ENCODE measurements around the gene PRPSAP1.

Gene PRPSAP1

GRCh38 chr17:76264755-76265623 lies 88.7 kb downstream of the PRPSAP1 start, which contains the start of gene UBALD2:
Gene UBALD2 (plus strand): TSS chr17:76265348. CDS start chr17:76265506, 158 bp downstream.
- H3K14ac ChIP-seq (ENCODE audit: low read length): no peak within 1 kb of the TSS
- peaks cover 11% of the 10 kb centered on the region for H3K79me1 ChIP-seq (ENCODE audit: low read depth, low read length)
- no peak within 1 kb of the TSS for H4K91ac ChIP-seq (ENCODE audit: low read depth, low read length, poor library complexity)
- peak within 1 kb of the TSS; percentile 61 for H2AFZ ChIP-seq (ENCODE audit: low read length)
- no peak within 1 kb of the TSS for H2BK15ac ChIP-seq (ENCODE audit: low read length)
- H3K4ac ChIP-seq (ENCODE audit: low read length): no peak within 1 kb of the TSS
- DNase-seq (ENCODE audit: low spot score): peak; percentile 94
- H3K9ac ChIP-seq (ENCODE audit: low read depth, low read length, poor library complexity): peak within 1 kb of the TSS; percentile 93
- no peak within 1 kb of the TSS for H2BK12ac ChIP-seq (ENCODE audit: low read length)
- H2AK5ac ChIP-seq (ENCODE audit: low read depth, low read length): peak within 1 kb of the TSS; percentile 73
- H3K36me3 ChIP-seq (replicated peaks in 1 of 2; ENCODE audit: control insufficient read depth in 2 of 2, insufficient read depth in 2 of 2, low read length in 2 of 2): peaks cover 4 to 37% of the 10 kb centered on the region in 2 donors
- peak within 1 kb of the TSS; percentile 94 for H3K18ac ChIP-seq (ENCODE audit: low read length)
- no peaks in the 10 kb centered on the region for H3K27me3 ChIP-seq (ENCODE audit: control insufficient read depth in 3 of 3, insufficient read depth in 3 of 3, low read depth in 1 of 3, low read length in 3 of 3)
- WGBS, 2 donors (ENCODE audit: extremely low coverage in 2 of 2, insufficient read length in 2 of 2, insufficient replicate concordance in 1 of 2): no CpG with 5 or more reads among the region's 94 CpGs
- H3K4me3 ChIP-seq (ENCODE audit: low read length in 2 of 2): peak within 1 kb of the TSS; percentile 70 to 98
- H2BK120ac ChIP-seq (ENCODE audit: low read depth, low read length): no peak within 1 kb of the TSS
- peak within 1 kb of the TSS; percentile 1 for H2BK5ac ChIP-seq (ENCODE audit: low read length)
- peak within 1 kb of the TSS; percentile 52 for H3K4me2 ChIP-seq (ENCODE audit: insufficient read depth, low read length, poor library complexity, severe bottlenecking)
- H4K8ac ChIP-seq (ENCODE audit: low read depth, low read length): no peak within 1 kb of the TSS
- peak within 1 kb of the TSS; percentile 60 for H3K23ac ChIP-seq (ENCODE audit: low read depth, low read length, poor library complexity)
- H3K27ac ChIP-seq (replicated peaks; ENCODE audit: low read length): no peak within 1 kb of the TSS
- peaks cover 0 to 1% of the 10 kb centered on the region in 2 donors for H3K9me3 ChIP-seq (replicated peaks in 1 of 2; ENCODE audit: control insufficient read depth in 2 of 2, insufficient read depth in 1 of 2, low read depth in 1 of 2, low read length in 2 of 2)
- peaks cover 18 to 36% of the 10 kb centered on the region in 2 donors for H3K4me1 ChIP-seq (ENCODE audit: control insufficient read depth in 2 of 2, insufficient read depth in 1 of 2, low read depth in 1 of 2, low read length in 2 of 2)

GRCh38 chr17:76264425-76264754 lies 89.3 kb downstream of the PRPSAP1 start:
- peaks cover 7% of the 10 kb centered on the region for H3K79me1 ChIP-seq (ENCODE audit: low read depth, low read length)
- H2BK15ac ChIP-seq (ENCODE audit: low read length): no peak overlapping the region
- H3K36me3 ChIP-seq (replicated peaks in 1 of 2; ENCODE audit: control insufficient read depth in 2 of 2, insufficient read depth in 2 of 2, low read length in 2 of 2): peaks cover 4 to 31% of the 10 kb centered on the region in 2 donors
- H3K27me3 ChIP-seq (ENCODE audit: control insufficient read depth in 3 of 3, insufficient read depth in 3 of 3, low read depth in 1 of 3, low read length in 3 of 3): no peaks in the 10 kb centered on the region
- no peak overlapping the region for H3K4ac ChIP-seq (ENCODE audit: low read length)
- no peak overlapping the region for H2AK5ac ChIP-seq (ENCODE audit: low read depth, low read length)
- no peak overlapping the region for H4K8ac ChIP-seq (ENCODE audit: low read depth, low read length)
- H3K23ac ChIP-seq (ENCODE audit: low read depth, low read length, poor library complexity): no peak overlapping the region
- H3K18ac ChIP-seq (ENCODE audit: low read length): no peak overlapping the region
- H3K9ac ChIP-seq (ENCODE audit: low read depth, low read length, poor library complexity): no peak overlapping the region
- H2BK120ac ChIP-seq (ENCODE audit: low read depth, low read length): no peak overlapping the region
- H3K9me3 ChIP-seq (replicated peaks in 1 of 2; ENCODE audit: control insufficient read depth in 2 of 2, insufficient read depth in 1 of 2, low read depth in 1 of 2, low read length in 2 of 2): no peaks in the 10 kb centered on the region
- no peak overlapping the region for H2BK5ac ChIP-seq (ENCODE audit: low read length)
- no peak overlapping the region for H2AFZ ChIP-seq (ENCODE audit: low read length)
- peaks cover 17 to 42% of the 10 kb centered on the region in 2 donors for H3K4me1 ChIP-seq (ENCODE audit: control insufficient read depth in 2 of 2, insufficient read depth in 1 of 2, low read depth in 1 of 2, low read length in 2 of 2)
- H3K4me2 ChIP-seq (ENCODE audit: insufficient read depth, low read length, poor library complexity, severe bottlenecking): no peak overlapping the region
- H4K91ac ChIP-seq (ENCODE audit: low read depth, low read length, poor library complexity): no peak overlapping the region
- H2BK12ac ChIP-seq (ENCODE audit: low read length): no peak overlapping the region
- no peak overlapping the region for H3K4me3 ChIP-seq (ENCODE audit: low read length in 2 of 2)
- H3K14ac ChIP-seq (ENCODE audit: low read length): no peak overlapping the region
- no CpG with 5 or more reads among the region's 9 CpGs for WGBS, 2 donors (ENCODE audit: extremely low coverage in 2 of 2, insufficient read length in 2 of 2, insufficient replicate concordance in 1 of 2)
- no peak for DNase-seq (ENCODE audit: low spot score)
- no peak overlapping the region for H3K27ac ChIP-seq (replicated peaks; ENCODE audit: low read length)

- no peak overlapping the region for H3K14ac ChIP-seq (ENCODE audit: low read length)
- no peak overlapping the region for H2BK15ac ChIP-seq (ENCODE audit: low read length)
- H3K18ac ChIP-seq (ENCODE audit: low read length): no peak overlapping the region
- H3K4me2 ChIP-seq (ENCODE audit: insufficient read depth, low read length, poor library complexity, severe bottlenecking): no peak overlapping the region
- no CpG with 5 or more reads among the region's 5 CpGs for WGBS, 2 donors (ENCODE audit: extremely low coverage in 2 of 2, insufficient read length in 2 of 2, insufficient replicate concordance in 1 of 2)
- H3K27ac ChIP-seq (replicated peaks; ENCODE audit: low read length): no peak overlapping the region
- no peak overlapping the region for H3K9ac ChIP-seq (ENCODE audit: low read depth, low read length, poor library complexity)
- H3K27me3 ChIP-seq (ENCODE audit: control insufficient read depth in 3 of 3, insufficient read depth in 3 of 3, low read depth in 1 of 3, low read length in 3 of 3): no peaks in the 10 kb centered on the region
- H3K36me3 ChIP-seq (replicated peaks in 1 of 2; ENCODE audit: control insufficient read depth in 2 of 2, insufficient read depth in 2 of 2, low read length in 2 of 2): peaks cover 0 to 26% of the 10 kb centered on the region in 2 donors
- H2BK12ac ChIP-seq (ENCODE audit: low read length): no peak overlapping the region
- H3K4me3 ChIP-seq (ENCODE audit: low read length in 2 of 2): no peak overlapping the region
- DNase-seq (ENCODE audit: low spot score): no peak
- peaks cover 5% of the 10 kb centered on the region for H3K79me1 ChIP-seq (ENCODE audit: low read depth, low read length)
- no peak overlapping the region for H2AK5ac ChIP-seq (ENCODE audit: low read depth, low read length)
- no peak overlapping the region for H2AFZ ChIP-seq (ENCODE audit: low read length)
- no peak overlapping the region for H3K4ac ChIP-seq (ENCODE audit: low read length)
- no peak overlapping the region for H2BK120ac ChIP-seq (ENCODE audit: low read depth, low read length)
- no peak overlapping the region for H3K23ac ChIP-seq (ENCODE audit: low read depth, low read length, poor library complexity)
- H4K91ac ChIP-seq (ENCODE audit: low read depth, low read length, poor library complexity): no peak overlapping the region
- H3K4me1 ChIP-seq (ENCODE audit: control insufficient read depth in 2 of 2, insufficient read depth in 1 of 2, low read depth in 1 of 2, low read length in 2 of 2): peaks cover 19 to 45% of the 10 kb centered on the region in 2 donors
- H2BK5ac ChIP-seq (ENCODE audit: low read length): no peak overlapping the region
- no peaks in the 10 kb centered on the region for H3K9me3 ChIP-seq (replicated peaks in 1 of 2; ENCODE audit: control insufficient read depth in 2 of 2, insufficient read depth in 1 of 2, low read depth in 1 of 2, low read length in 2 of 2)
- no peak overlapping the region for H4K8ac ChIP-seq (ENCODE audit: low read depth, low read length)
These were observed 89.8 kb downstream of the PRPSAP1 start for GRCh38 chr17:76263896-76264295.

DNA sequence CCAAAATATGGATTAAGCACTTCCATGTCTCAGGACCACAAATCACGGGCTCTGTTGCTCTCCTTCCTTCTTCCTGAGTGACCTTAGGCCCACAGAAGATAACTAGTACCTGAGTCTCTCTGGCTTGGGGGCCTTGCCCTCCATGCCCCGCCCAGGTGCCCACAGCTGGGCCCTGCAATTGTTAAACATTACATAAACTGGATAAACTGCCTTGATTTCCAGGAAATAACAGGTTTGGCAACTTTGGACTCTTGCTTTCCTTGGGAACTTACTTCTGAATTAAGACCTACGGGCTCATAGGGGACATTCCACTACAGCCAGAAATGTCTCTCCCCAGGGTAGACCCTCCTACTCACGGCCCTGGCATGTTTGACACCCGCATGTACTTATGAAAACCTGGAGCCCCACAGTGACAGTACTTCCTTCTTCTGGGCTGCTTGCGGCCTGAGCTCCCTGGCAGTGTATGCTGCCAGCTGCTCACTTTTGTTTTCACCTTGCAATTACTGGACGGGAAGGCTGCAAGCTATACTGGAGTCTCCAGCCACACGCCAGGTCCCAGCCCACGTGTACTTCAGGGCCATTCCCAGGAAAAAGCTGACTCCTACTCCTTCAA lies 90.9 kb downstream of the PRPSAP1 start:
- Histone ChIP-seq H3K27me3 (ENCODE audit: control insufficient read depth in 3 of 3, insufficient read depth in 3 of 3, low read depth in 1 of 3, low read length in 3 of 3) (no peaks in the 10 kb centered on the region), H3K4ac (ENCODE audit: low read length) (no peak overlapping the region), H3K36me3 (replicated peaks in 1 of 2; ENCODE audit: control insufficient read depth in 2 of 2, insufficient read depth in 2 of 2, low read length in 2 of 2) (peaks cover 0 to 16% of the 10 kb centered on the region in 2 donors), H2BK5ac (ENCODE audit: low read length) (no peak overlapping the region), H2BK120ac (ENCODE audit: low read depth, low read length) (no peak overlapping the region), H3K9me3 (replicated peaks in 1 of 2; ENCODE audit: control insufficient read depth in 2 of 2, insufficient read depth in 1 of 2, low read depth in 1 of 2, low read length in 2 of 2) (no peaks in the 10 kb centered on the region), H2AFZ (ENCODE audit: low read length) (peak overlapping the region; percentile 31), H3K27ac (replicated peaks; ENCODE audit: low read length) (no peak overlapping the region), H2BK15ac (ENCODE audit: low read length) (no peak overlapping the region), H2BK12ac (ENCODE audit: low read length) (no peak overlapping the region), H3K23ac (ENCODE audit: low read depth, low read length, poor library complexity) (no peak overlapping the region), H3K4me1 (ENCODE audit: control insufficient read depth in 2 of 2, insufficient read depth in 1 of 2, low read depth in 1 of 2, low read length in 2 of 2) (peaks cover 20 to 39% of the 10 kb centered on the region in 2 donors), H3K9ac (ENCODE audit: low read depth, low read length, poor library complexity) (no peak overlapping the region), H4K91ac (ENCODE audit: low read depth, low read length, poor library complexity) (no peak overlapping the region), H4K8ac (ENCODE audit: low read depth, low read length) (no peak overlapping the region), H3K79me1 (ENCODE audit: low read depth, low read length) (peaks cover 5% of the 10 kb centered on the region), H3K4me2 (ENCODE audit: insufficient read depth, low read length, poor library complexity, severe bottlenecking) (no peak overlapping the region), H3K14ac (ENCODE audit: low read length) (no peak overlapping the region), H2AK5ac (ENCODE audit: low read depth, low read length) (no peak overlapping the region), H3K4me3 (ENCODE audit: low read length in 2 of 2) (no peak overlapping the region), H3K18ac (ENCODE audit: low read length) (peak overlapping the region; percentile 11)
- no peak for DNase-seq (ENCODE audit: low spot score)
- WGBS, 2 donors (ENCODE audit: extremely low coverage in 2 of 2, insufficient read length in 2 of 2, insufficient replicate concordance in 1 of 2): no CpG with 5 or more reads among the region's 9 CpGs

All from neuronal stem cell (in vitro differentiated cells).